ENCODE results near the gene CGGBP1. TPM values are rescaled to one million over a fixed set of nuclear protein-coding genes. Genes with fewer than 3 reads are reported as not detected.

Gene CGGBP1
- total RNA-seq, 2 donors from 2014 or later, result 100 to 103 TPM

DNA sequence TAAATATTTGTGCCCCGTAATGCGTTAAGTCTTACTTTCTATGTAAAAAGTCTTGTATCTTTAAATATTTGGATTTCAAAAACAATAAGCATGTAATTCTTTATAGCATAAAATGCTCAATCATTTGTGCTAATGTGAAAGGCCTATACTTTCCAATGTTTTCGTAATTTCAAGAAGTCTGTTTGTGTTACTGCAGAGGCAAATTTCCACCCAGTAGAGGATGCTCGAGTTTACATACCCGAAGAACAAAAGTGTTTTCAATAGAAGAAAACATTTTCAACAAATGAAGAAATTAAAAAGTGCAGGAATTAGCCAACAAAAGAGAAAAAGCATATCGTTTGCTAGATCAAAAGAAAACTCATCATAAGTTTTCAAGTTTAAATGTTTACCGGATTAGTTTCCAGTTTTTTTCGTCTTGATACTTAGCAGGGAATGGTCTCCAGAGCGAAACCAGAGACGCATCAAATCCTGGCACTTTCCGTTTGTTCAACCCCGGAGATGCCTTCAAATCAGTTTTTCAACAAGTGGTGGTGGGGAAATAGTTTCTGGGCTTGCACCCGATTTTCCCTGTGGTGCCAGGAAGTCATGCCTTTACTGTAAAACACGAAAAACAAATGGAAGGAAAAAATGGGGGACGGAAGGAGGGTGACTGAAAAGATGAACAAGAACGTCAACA lies 1.0 kb downstream of the CGGBP1 start:
- no peak for ATAC-seq (replicated peaks)
- Mint-ChIP-seq H3K36me3 (ENCODE audit: low read depth) (peaks cover 76% of the 10 kb centered on the region), H3K4me1 (peaks cover 32% of the 10 kb centered on the region), H3K27ac (peak overlapping the region; percentile 95), H3K9me3 (no peaks in the 10 kb centered on the region), H3K4me3 (peak overlapping the region; percentile 96), H3K27me3 (no peaks in the 10 kb centered on the region)

DNA sequence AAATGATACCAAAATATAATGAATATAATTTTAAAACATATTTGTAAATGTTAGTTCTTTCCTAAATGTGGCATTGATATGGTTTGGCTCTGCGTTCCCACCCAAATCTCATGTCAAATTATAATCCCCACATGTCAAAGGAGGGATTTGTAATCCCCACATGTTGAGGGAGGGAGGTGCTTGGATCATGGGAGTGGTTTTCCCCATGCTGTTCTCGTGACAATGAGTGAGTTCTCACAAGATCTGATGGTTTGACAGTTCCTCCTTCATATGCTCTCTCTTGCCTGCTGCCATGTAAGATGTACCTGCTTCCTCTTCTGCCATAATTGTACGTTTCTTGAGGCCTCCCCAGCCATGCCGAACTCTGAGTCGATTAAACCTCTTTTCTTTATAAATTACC lies 12.0 kb downstream of the CGGBP1 start:
- Mint-ChIP-seq H3K4me3 (no peak overlapping the region), H3K27me3 (no peaks in the 10 kb centered on the region), H3K27ac (no peak overlapping the region), H3K9me3 (no peaks in the 10 kb centered on the region), H3K36me3 (ENCODE audit: low read depth) (no peaks in the 10 kb centered on the region), H3K4me1 (peaks cover 10% of the 10 kb centered on the region)
- ATAC-seq (replicated peaks), result no peak

- H3K36me3 Mint-ChIP-seq (ENCODE audit: low read depth), result no peaks in the 10 kb centered on the region
- no peak for ATAC-seq (replicated peaks)
- no peak overlapping the region for H3K4me3 Mint-ChIP-seq
- no peaks in the 10 kb centered on the region for H3K9me3 Mint-ChIP-seq
- H3K27me3 Mint-ChIP-seq, result no peaks in the 10 kb centered on the region
- peaks cover 5% of the 10 kb centered on the region for H3K4me1 Mint-ChIP-seq
- H3K27ac Mint-ChIP-seq, result no peak overlapping the region
Observed at GRCh38 chr3:88044411-88044810, 14.4 kb downstream of the CGGBP1 start.

- H3K27ac Mint-ChIP-seq, result no peak overlapping the region
- no peaks in the 10 kb centered on the region for H3K36me3 Mint-ChIP-seq (ENCODE audit: low read depth)
- H3K27me3 Mint-ChIP-seq, result peaks cover 6% of the 10 kb centered on the region
- no peak overlapping the region for H3K4me3 Mint-ChIP-seq
- no peak for ATAC-seq (replicated peaks)
- H3K9me3 Mint-ChIP-seq, result no peaks in the 10 kb centered on the region
- H3K4me1 Mint-ChIP-seq, result peaks cover 4% of the 10 kb centered on the region
Observed at GRCh38 chr3:88041005-88041404, 17.8 kb downstream of the CGGBP1 start.

DNA sequence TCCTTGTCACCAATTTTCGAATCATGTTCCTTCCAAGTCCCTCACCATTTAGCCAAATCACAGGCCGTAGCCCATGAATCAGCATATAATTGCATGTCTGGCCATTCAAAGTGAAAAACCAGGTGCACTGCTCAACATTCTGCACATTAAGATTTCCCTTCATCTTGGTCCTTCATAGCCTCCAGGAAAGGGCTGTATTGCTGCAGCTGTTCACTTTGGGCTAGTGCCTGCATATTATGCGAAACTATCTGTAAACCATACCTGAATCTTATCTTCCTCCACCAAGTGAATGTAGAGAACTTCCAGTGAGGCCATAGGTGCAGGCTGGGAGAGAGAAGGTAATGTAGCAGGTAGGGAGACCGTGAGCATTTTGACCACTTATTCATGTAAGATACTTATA lies 18.3 kb downstream of the CGGBP1 start:
- ATAC-seq (replicated peaks), result no peak
- Mint-ChIP-seq H3K4me3 (no peak overlapping the region), H3K9me3 (no peaks in the 10 kb centered on the region), H3K36me3 (ENCODE audit: low read depth) (no peaks in the 10 kb centered on the region), H3K4me1 (peaks cover 4% of the 10 kb centered on the region), H3K27me3 (peaks cover 6% of the 10 kb centered on the region), H3K27ac (no peak overlapping the region)

- H3K9me3 Mint-ChIP-seq, result no peaks in the 10 kb centered on the region
- H3K27ac Mint-ChIP-seq, result no peak overlapping the region
- peaks cover 4% of the 10 kb centered on the region for H3K4me1 Mint-ChIP-seq
- H3K27me3 Mint-ChIP-seq, result peaks cover 6% of the 10 kb centered on the region
- ATAC-seq (replicated peaks), result no peak
- no peaks in the 10 kb centered on the region for H3K36me3 Mint-ChIP-seq (ENCODE audit: low read depth)
- H3K4me3 Mint-ChIP-seq, result no peak overlapping the region
Observed at GRCh38 chr3:88038566-88038965, 20.2 kb downstream of the CGGBP1 start.

DNA sequence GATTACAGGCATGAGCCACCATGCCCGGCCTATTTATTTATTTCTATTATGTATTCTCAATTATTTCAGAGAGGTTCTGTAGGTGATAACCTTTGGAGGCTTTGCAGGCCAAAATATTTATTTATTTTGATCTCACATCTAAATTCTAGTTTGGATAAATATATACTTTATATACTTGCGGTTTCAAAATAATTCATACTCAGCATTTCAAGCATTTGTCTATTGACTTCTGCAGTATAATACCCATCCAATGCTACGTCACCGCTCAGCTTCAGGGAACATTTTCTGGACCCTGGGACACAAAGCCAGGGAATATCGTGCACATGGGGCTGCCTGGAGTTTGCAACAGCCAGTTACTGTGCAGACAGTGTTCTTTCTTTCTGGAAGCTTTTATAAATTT lies 22.6 kb downstream of the CGGBP1 start:
- no peaks in the 10 kb centered on the region for H3K9me3 Mint-ChIP-seq
- no peak for ATAC-seq (replicated peaks)
- no peaks in the 10 kb centered on the region for H3K36me3 Mint-ChIP-seq (ENCODE audit: low read depth)
- peaks cover 20% of the 10 kb centered on the region for H3K4me1 Mint-ChIP-seq
- peaks cover 6% of the 10 kb centered on the region for H3K27me3 Mint-ChIP-seq
- H3K27ac Mint-ChIP-seq, result no peak overlapping the region
- no peak overlapping the region for H3K4me3 Mint-ChIP-seq

DNA sequence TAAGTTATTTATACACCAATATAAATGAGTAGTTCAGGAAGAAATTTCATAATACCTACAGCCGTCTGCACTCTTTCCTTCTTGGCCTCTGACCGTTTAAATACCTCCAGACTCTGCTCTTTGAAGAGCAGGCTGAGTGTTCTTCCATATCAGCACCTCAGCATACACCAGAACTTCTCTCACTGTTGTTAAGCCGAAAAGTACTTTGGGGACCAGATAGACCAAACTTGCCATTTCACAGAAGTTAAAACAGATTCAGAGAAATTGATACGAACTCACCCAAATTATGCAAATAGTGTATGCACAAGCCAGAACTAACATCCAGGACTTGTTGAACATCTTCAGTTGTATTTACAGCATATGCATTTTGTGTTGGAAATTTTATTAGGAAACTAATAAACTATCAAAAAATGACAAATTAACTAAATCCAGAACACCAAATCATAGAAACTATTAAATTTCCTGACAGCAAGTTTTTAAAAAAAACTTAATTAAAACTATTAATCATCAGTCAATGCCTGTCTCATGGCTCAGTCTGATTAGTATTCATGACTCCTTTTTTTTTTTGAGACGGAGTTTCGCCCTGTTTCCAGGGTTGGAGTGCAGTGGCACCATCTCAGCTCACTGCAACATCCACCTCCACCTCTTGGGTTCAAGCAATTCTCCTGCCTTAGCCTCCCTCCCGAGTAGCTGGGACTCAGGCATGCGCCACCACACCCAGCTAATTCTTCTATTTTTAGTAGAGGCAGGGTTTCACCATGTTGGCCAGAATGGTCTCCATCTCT lies 24.1 kb downstream of the CGGBP1 start:
- H3K27me3 Mint-ChIP-seq, result peaks cover 6% of the 10 kb centered on the region
- peaks cover 23% of the 10 kb centered on the region for H3K4me1 Mint-ChIP-seq
- H3K27ac Mint-ChIP-seq, result no peak overlapping the region
- H3K4me3 Mint-ChIP-seq, result no peak overlapping the region
- no peaks in the 10 kb centered on the region for H3K36me3 Mint-ChIP-seq (ENCODE audit: low read depth)
- H3K9me3 Mint-ChIP-seq, result no peaks in the 10 kb centered on the region
- no peak for ATAC-seq (replicated peaks)

DNA sequence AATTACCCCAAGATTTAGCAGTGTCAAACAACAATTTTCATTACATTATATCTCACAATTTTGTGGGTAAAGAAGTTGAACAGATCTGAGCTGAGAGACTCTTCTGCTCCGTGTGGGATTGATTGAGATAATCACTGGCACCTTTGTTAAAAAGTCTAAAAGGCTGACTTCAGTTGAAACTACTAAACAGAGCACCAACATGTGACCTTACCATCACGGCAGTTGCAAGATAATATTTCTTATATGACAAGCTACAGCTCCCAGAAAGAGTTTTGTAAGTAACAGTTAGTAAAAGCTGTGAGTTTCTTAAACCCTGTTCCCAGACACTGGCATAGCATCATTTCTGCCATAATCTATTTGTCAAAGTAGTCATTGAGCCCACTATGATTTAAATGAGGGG lies 25.0 kb downstream of the CGGBP1 start:
- Mint-ChIP-seq H3K4me3 (no peak overlapping the region), H3K9me3 (no peaks in the 10 kb centered on the region), H3K36me3 (ENCODE audit: low read depth) (no peaks in the 10 kb centered on the region), H3K27me3 (peaks cover 6% of the 10 kb centered on the region), H3K27ac (no peak overlapping the region), H3K4me1 (peaks cover 28% of the 10 kb centered on the region)
- ATAC-seq (replicated peaks), result no peak

- peaks cover 28% of the 10 kb centered on the region for H3K4me1 Mint-ChIP-seq
- H3K27ac Mint-ChIP-seq, result peak overlapping the region; percentile 52
- ATAC-seq (replicated peaks), result no peak
- H3K9me3 Mint-ChIP-seq, result no peaks in the 10 kb centered on the region
- H3K36me3 Mint-ChIP-seq (ENCODE audit: low read depth), result no peaks in the 10 kb centered on the region
- H3K27me3 Mint-ChIP-seq, result peaks cover 6% of the 10 kb centered on the region
- peak overlapping the region; percentile 80 for H3K4me3 Mint-ChIP-seq
Observed at GRCh38 chr3:88033079-88033478, 25.7 kb downstream of the CGGBP1 start.

DNA sequence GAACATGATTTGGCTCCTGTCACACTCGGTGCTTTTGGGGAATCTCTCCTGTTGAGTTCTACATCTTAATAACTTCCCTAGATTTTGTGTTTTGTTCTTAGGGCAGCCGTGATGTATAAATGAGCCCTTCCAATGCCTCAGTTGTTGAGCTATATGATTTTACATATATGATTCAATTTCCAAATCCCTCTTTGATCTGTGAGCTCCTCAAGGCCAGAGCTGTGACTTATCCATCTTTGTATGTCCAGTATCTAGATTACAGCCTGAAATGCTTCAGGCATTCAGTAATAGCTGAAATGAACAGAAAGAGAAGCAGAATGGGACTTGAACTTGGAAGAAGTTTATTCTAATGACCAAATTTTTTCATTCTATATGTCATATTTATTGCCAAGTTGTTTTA lies 26.6 kb downstream of the CGGBP1 start:
- peak overlapping the region; percentile 79 for H3K27ac Mint-ChIP-seq
- no peaks in the 10 kb centered on the region for H3K27me3 Mint-ChIP-seq
- peak overlapping the region; percentile 80 for H3K4me3 Mint-ChIP-seq
- no peaks in the 10 kb centered on the region for H3K36me3 Mint-ChIP-seq (ENCODE audit: low read depth)
- ATAC-seq (replicated peaks), result peak; percentile 53
- peaks cover 24% of the 10 kb centered on the region for H3K4me1 Mint-ChIP-seq
- H3K9me3 Mint-ChIP-seq, result no peaks in the 10 kb centered on the region

DNA sequence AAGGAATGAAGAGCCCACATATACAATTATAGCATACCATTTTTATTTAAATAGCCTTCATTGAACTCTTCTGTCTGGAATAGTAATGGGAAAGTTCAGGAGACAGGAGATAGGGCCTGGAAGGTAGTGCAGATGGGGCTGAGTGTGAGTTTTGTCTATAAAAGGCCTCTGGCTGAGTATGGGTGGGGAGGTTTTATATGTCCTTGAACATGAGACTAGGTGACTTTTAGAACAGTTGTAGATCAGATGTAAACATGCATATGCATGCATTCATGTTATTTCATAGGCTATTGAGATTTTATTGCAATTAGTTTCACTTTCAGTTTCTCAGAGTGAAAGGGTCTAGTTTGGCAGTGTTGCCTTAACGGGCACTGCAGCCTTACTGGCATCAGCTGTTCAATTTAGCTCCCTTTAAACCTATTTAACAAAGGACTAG lies 27.1 kb downstream of the CGGBP1 start:
- H3K27ac Mint-ChIP-seq, result peak overlapping the region; percentile 79
- H3K4me3 Mint-ChIP-seq, result peak overlapping the region; percentile 80
- peaks cover 24% of the 10 kb centered on the region for H3K4me1 Mint-ChIP-seq
- H3K9me3 Mint-ChIP-seq, result no peaks in the 10 kb centered on the region
- no peaks in the 10 kb centered on the region for H3K36me3 Mint-ChIP-seq (ENCODE audit: low read depth)
- ATAC-seq (replicated peaks), result peak; percentile 83
- no peaks in the 10 kb centered on the region for H3K27me3 Mint-ChIP-seq

DNA sequence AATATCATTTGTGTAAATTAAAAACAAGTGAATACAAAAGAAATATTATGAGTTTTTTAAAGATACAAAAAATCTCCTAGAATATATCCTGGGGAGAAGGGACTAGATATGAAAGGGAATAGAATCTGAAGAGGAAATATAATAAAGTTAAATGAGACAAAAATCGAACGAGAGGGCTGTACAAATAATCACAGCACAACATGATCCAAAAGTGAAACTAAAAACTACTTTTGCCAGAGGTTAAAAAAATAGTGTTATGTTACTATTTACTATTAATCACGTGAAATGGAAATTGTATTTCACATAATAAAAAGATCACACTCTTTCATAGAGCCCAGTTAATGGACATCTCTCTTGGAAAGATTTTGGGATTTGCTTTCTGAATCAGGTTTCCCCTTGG lies 28.6 kb downstream of the CGGBP1 start:
- no peaks in the 10 kb centered on the region for H3K9me3 Mint-ChIP-seq
- ATAC-seq (replicated peaks), result no peak
- H3K36me3 Mint-ChIP-seq (ENCODE audit: low read depth), result no peaks in the 10 kb centered on the region
- H3K27ac Mint-ChIP-seq, result no peak overlapping the region
- H3K4me1 Mint-ChIP-seq, result peaks cover 24% of the 10 kb centered on the region
- H3K27me3 Mint-ChIP-seq, result no peaks in the 10 kb centered on the region
- H3K4me3 Mint-ChIP-seq, result peak overlapping the region; percentile 38

DNA sequence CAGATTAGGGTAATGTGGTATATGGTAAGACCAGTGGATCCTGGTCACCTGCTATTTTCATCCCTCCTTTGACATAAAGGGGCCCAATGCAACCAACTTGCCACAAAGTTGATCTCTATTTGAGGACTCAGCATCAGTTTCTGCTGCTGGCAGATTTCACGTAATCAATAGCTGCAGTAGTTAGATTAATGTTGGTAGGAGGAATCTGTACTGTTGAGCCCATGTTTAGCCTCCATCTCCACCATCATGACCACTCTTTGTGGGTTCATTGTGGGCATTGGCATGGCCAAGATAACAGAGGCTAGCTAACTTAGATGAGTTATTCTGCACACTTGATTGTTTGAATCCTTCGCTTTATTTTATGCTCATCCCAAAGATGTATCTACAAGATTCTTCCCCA lies 29.9 kb downstream of the CGGBP1 start:
- no peak overlapping the region for H3K27ac Mint-ChIP-seq
- peaks cover 24% of the 10 kb centered on the region for H3K4me1 Mint-ChIP-seq
- H3K36me3 Mint-ChIP-seq (ENCODE audit: low read depth), result no peaks in the 10 kb centered on the region
- H3K9me3 Mint-ChIP-seq, result no peaks in the 10 kb centered on the region
- ATAC-seq (replicated peaks), result no peak
- H3K27me3 Mint-ChIP-seq, result no peaks in the 10 kb centered on the region
- H3K4me3 Mint-ChIP-seq, result no peak overlapping the region

DNA sequence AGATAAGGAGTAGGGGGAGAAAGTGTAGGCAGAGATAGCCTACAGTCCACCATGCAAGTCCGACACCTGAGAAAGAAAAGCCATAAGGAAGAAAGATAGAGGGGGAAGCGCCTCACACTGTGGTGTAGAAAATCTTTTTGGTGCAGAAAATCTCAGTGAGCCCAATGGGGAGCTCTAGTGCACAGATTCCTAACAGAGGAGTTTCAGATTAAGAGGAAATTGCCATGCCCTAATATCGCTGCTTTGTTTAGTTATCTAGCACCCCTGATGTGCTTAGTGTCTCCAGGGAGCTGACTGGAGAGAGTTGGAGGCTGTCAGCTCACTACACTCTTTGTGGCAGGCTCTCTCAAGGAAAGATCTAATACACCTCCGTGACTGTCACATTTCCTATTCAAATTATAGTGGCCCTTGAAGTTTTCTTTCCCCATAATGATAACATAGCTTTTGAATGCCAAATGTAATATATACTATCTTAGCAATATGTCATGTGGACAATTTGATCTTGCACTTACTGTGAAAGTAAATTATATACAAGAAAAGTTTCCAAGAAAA lies 33.7 kb downstream of the CGGBP1 start:
- H3K36me3 Mint-ChIP-seq (ENCODE audit: low read depth), result no peaks in the 10 kb centered on the region
- no peak for ATAC-seq (replicated peaks)
- H3K4me3 Mint-ChIP-seq, result no peak overlapping the region
- H3K27ac Mint-ChIP-seq, result no peak overlapping the region
- no peaks in the 10 kb centered on the region for H3K27me3 Mint-ChIP-seq
- H3K9me3 Mint-ChIP-seq, result no peaks in the 10 kb centered on the region
- H3K4me1 Mint-ChIP-seq, result peaks cover 7% of the 10 kb centered on the region

All from activated T-helper 17 cell treated with anti-CD3 and anti-CD28 coated beads, Interleukin-2, amount 50 U/mL, for 72 hours (primary cell).